ENCODE results near the gene HOOK2. TPM values are rescaled to one million over a fixed set of nuclear protein-coding genes. Genes with fewer than 3 reads are reported as not detected.

The HOOK2 gene
- total and polyA plus RNA-seq, 9 of the 15 experiments (the other 6 are each of a cell fraction or from before 2014, with no cell fraction given): 1.3 to 17.2 (median 9.9) TPM

- TF ChIP-seq MNT (conservative IDR thresholded peaks at IDR 0.05): peak; percentile 53 to 74; a peak in 3 of 4 replicates
- no peak for TF ChIP-seq CHD7 (IDR thresholded peaks at IDR 0.05; ENCODE audit: low read depth, low read length)
- TF ChIP-seq TAF7 (tag; IDR thresholded peaks at IDR 0.05): no peak
- TF ChIP-seq ZEB2 (IDR thresholded peaks at IDR 0.05): peak; percentile 83
- peak; percentile 30; the same call in 1 of the 2 replicates for TF ChIP-seq HOMEZ (CRISPR knock-in tag; IDR thresholded peaks at IDR 0.05)
- peak; percentile 93 for TF ChIP-seq USF2 (CRISPR knock-in tag; IDR thresholded peaks at IDR 0.05)
- TF ChIP-seq ZNF584 (CRISPR knock-in tag; IDR thresholded peaks at IDR 0.05; ENCODE audit: low read depth): no peak
- TF ChIP-seq POLR3G (IDR thresholded peaks at IDR 0.05; ENCODE audit: extremely low read depth, insufficient read length, insufficient replicate concordance): no peak
- TF ChIP-seq RAD21 (CRISPR knock-in tag; conservative IDR thresholded peaks at IDR 0.05 in 1 of 2, IDR thresholded peaks at IDR 0.05 in 1 of 2): no peak
- TF ChIP-seq BMI1 (IDR thresholded peaks at IDR 0.05; ENCODE audit: low read length): no peak
Observed at GRCh38 chr19:12774588-12775555, at the start of gene HOOK2 (continued).
